HepG2 (cell line): ENCODE data around the gene FGFR3. TPM values are rescaled to one million over a fixed set of nuclear protein-coding genes. Genes with fewer than 3 reads are reported as not detected.

Source experiments
- ETV5 ChIP-seq: IDR thresholded peaks from 2 replicates; pipeline ENCODE4 v1.6.1; 2018; ENCODE audit warnings: missing biosample characterization, missing genetic modification reagents, inconsistent platforms, borderline replicate concordance
- FUBP1 ChIP-seq: sonication (generic); formaldehyde crosslinking; IDR thresholded peaks from 2 replicates; pipeline ENCODE4 v1.5.1; 2020; ENCODE audit warnings: missing genetic modification reagents, mild to moderate bottlenecking, borderline replicate concordance
- KLF12 ChIP-seq: sonication (generic); formaldehyde crosslinking; IDR thresholded peaks from 2 replicates; pipeline ENCODE4 v1.4.0; 2020; ENCODE audit warnings: missing genetic modification reagents, borderline replicate concordance
- KLF13 ChIP-seq: sonication (generic); formaldehyde crosslinking; IDR thresholded peaks from 2 replicates; pipeline ENCODE4 v1.4.0; 2020; ENCODE audit warnings: mild to moderate bottlenecking, missing genetic modification reagents
- SSRP1 ChIP-seq: IDR thresholded peaks from 2 replicates; pipeline ENCODE4 v1.6.1; 2016; ENCODE audit warnings: control low read depth
- TRAFD1 ChIP-seq: sonication (generic); formaldehyde crosslinking; IDR thresholded peaks from 2 replicates; pipeline ENCODE4 v1.5.1; 2020; ENCODE audit warnings: missing genetic modification reagents, mild to moderate bottlenecking, borderline replicate concordance
- XBP1 ChIP-seq: sonication (generic); formaldehyde crosslinking; IDR thresholded peaks from 2 replicates; pipeline ENCODE4 v1.5.0; 2020; ENCODE audit warnings: missing genetic modification reagents
- ZFAT ChIP-seq: sonication (generic); formaldehyde crosslinking; conservative IDR thresholded peaks from 2 replicates; pipeline ENCODE4 v1.8.1; 2023; ENCODE audit warnings: missing genetic modification reagents, inconsistent platforms
- ZFP36L1 ChIP-seq: sonication (generic); formaldehyde crosslinking; IDR thresholded peaks from 2 replicates; pipeline ENCODE4 v1.8.0; 2022; ENCODE audit warnings: mild to moderate bottlenecking, missing genetic modification reagents, moderate library complexity
- ZFP91 ChIP-seq: sonication (generic); formaldehyde crosslinking; IDR thresholded peaks from 2 replicates; pipeline ENCODE4 v1.9.0; 2022; ENCODE audit warnings: missing genetic modification reagents, mild to moderate bottlenecking, borderline replicate concordance
- ZNF33B ChIP-seq: sonication (generic); formaldehyde crosslinking; IDR thresholded peaks from 2 replicates; pipeline ENCODE4 v1.5.1; 2020; ENCODE audit warnings: mild to moderate bottlenecking, missing genetic modification reagents
- ZNF496 ChIP-seq: sonication (generic); formaldehyde crosslinking; IDR thresholded peaks from 2 replicates; pipeline ENCODE4 v1.8.1; 2023; ENCODE audit warnings: mild to moderate bottlenecking, moderate library complexity, missing genetic modification reagents; ENCODE audit not compliant: insufficient replicate concordance
- ZNF574 ChIP-seq: sonication (generic); formaldehyde crosslinking; IDR thresholded peaks from 2 replicates; pipeline ENCODE4 v1.4.0; 2020; ENCODE audit warnings: missing genetic modification reagents
- ZSCAN29 ChIP-seq: sonication (generic); formaldehyde crosslinking; conservative IDR thresholded peaks from 2 replicates; pipeline ENCODE4 v1.4.0; 2020; ENCODE audit warnings: mild to moderate bottlenecking, missing genetic modification reagents
- polyA plus RNA-seq, 8 experiments: library from polyadenylated mRNA; depleted of rRNA in 3 of 8; stranded (reverse) in 7 of 8; unstranded in 1 of 8; fragments of >200 nt; fragmentation: Illumina TruSeq in 4 of 8; extraction: Trizol in 4 of 8; gene quantifications; 2 replicates each; pipeline versions ENCODE4 v1.2.1 to v1.2.3, GENCODE V29; 2011 to 2016; ENCODE audit warnings: low read depth in 4 of 8, missing spikeins in 1 of 8, mixed read lengths in 1 of 8; ENCODE audit not compliant: insufficient read depth in 1 of 8
- total RNA-seq, 5 experiments: library from RNA; depleted of rRNA; stranded (reverse); fragments of >200 nt; fragmentation: Illumina TruSeq; extraction: Trizol; gene quantifications; 2 replicates each; pipeline ENCODE4 v1.2.3, GENCODE V29; 2016; ENCODE audit warnings: low read depth in 1 of 5

Gene FGFR3
- total and polyA plus RNA-seq, 2 of the 13 experiments (the other 11 are each of a cell fraction or from before 2014, with no cell fraction given): 103 to 109 TPM

- TF ChIP-seq ZNF574 (CRISPR knock-in tag) (peak; percentile 43; the same call in 1 of the 2 replicates), TRAFD1 (0 out of 2 replicates have a peak, but pooled peaks have one; percentile 18), FUBP1 (no peak), KLF12 (CRISPR knock-in tag) (0 out of 2 replicates have a peak, but pooled peaks have one; percentile 67), ETV5 (CRISPR knock-in tag) (peak; percentile 38; the same call in 1 of the 2 replicates), SSRP1 (0 out of 2 replicates have a peak, but pooled peaks have one; percentile 23), KLF13 (no peak), XBP1 (CRISPR knock-in tag) (0 out of 2 replicates have a peak, but pooled peaks have one; percentile 53), ZNF496 (CRISPR knock-in tag) (no peak), ZFP91 (CRISPR knock-in tag) (peak; percentile 69), ZFAT (no peak), ZSCAN29 (peak; percentile 78; the same call in 1 of the 2 replicates), ZNF33B (CRISPR knock-in tag) (no peak), ZFP36L1 (CRISPR knock-in tag) (no peak)
Observed at GRCh38 chr4:1746919-1747602, 46.0 kb upstream of the FGFR3 start (continued).
